KMS-11 (cell line): ENCODE measurements around the gene LRRC8B.
"Not testable (repeated sequence)": the region's sequence is repeated elsewhere in the genome, so short reads cannot be mapped to it uniquely, and the experiment has no call there.

ENCODE experiments used
- H2AFZ ChIP-seq: fragments of 200-600 bp; sonication (generic); 2 replicates; pipeline ENCODE4 v1.6.1; 2016; ENCODE audit warnings: antibody characterized with exemption, mixed run types, low read depth
- H3K27ac ChIP-seq: fragments of 200-600 bp; sonication (generic); 2 replicates; pipeline ENCODE4 v1.6.1; 2016; ENCODE audit warnings: mild to moderate bottlenecking, mixed run types
- H3K27me3 ChIP-seq: fragments of 200-600 bp; sonication (generic); 2 replicates; pipeline ENCODE4 v1.6.1; 2017; ENCODE audit warnings: mild to moderate bottlenecking, low read depth, mixed run types, moderate library complexity; ENCODE audit not compliant: insufficient read depth
- H3K36me3 ChIP-seq: fragments of 200-600 bp; sonication (generic); 2 replicates; pipeline ENCODE4 v1.6.1; 2017; ENCODE audit warnings: mild to moderate bottlenecking, mixed run types; ENCODE audit not compliant: insufficient read depth
- H3K4me1 ChIP-seq: fragments of 200-600 bp; sonication (generic); 2 replicates; pipeline ENCODE4 v1.6.1; 2016; ENCODE audit warnings: mild to moderate bottlenecking, low read depth, mixed run types; ENCODE audit not compliant: poor library complexity, severe bottlenecking
- H3K4me2 ChIP-seq: fragments of 200-600 bp; sonication (generic); 2 replicates; pipeline ENCODE4 v1.7.0; 2016; ENCODE audit warnings: mild to moderate bottlenecking, mixed run types
- H3K4me3 ChIP-seq: fragments of 200-600 bp; sonication (generic); IDR thresholded peaks from 2 replicates; pipeline ENCODE4 v1.6.1; 2017; ENCODE audit warnings: low read depth, low read length, mixed read lengths; ENCODE audit not compliant: insufficient read depth
- H3K79me2 ChIP-seq: fragments of 200-600 bp; sonication (generic); 2 replicates; pipeline ENCODE4 v1.6.1; 2016; ENCODE audit warnings: low read depth, mixed run types; ENCODE audit not compliant: insufficient read depth
- H3K9ac ChIP-seq: fragments of 200-600 bp; sonication (generic); 2 replicates; pipeline ENCODE4 v1.6.1; 2016; ENCODE audit warnings: mild to moderate bottlenecking, mixed run types
- H4K20me1 ChIP-seq: fragments of 200-600 bp; sonication (generic); 2 replicates; pipeline ENCODE4 v1.6.1; 2016; ENCODE audit warnings: mild to moderate bottlenecking, mixed run types; ENCODE audit not compliant: insufficient read depth
- CTCF ChIP-seq: fragments of 200-600 bp; sonication (generic); conservative IDR thresholded peaks from 2 replicates; pipeline ENCODE4 v1.6.1; 2017; ENCODE audit warnings: low read depth, mild to moderate bottlenecking, antibody characterized with exemption, low read length, moderate library complexity, mixed read lengths

The LRRC8B gene

DNA sequence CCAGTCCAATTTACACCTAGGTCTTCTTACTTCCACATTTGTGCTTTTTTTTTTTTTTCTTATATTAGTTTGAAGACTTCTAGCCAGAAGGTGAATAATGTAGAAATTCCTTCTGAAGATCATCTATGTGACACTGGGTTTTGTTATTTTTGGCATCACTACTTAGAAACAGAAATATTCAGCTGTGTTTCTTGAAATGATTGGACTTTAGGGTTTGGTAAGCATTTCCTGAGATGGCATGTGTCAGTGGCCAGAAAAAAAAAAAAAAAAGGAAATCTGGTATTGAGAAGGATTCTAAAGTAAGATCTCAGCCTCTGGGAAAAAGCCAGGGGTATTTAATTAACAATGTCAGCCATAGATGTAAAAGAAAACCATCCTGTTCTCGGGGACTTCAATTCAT lies 64.9 kb downstream of the LRRC8B start:
- TF ChIP-seq CTCF, result no peak
- H3K36me3 ChIP-seq, result no peaks in the 10 kb centered on the region
- no peaks in the 10 kb centered on the region for H3K4me1 ChIP-seq
- H4K20me1 ChIP-seq, result no peaks in the 10 kb centered on the region
- H3K9ac ChIP-seq, result no peak overlapping the region
- H3K4me3 ChIP-seq, result no peak overlapping the region
- no peak overlapping the region for H3K4me2 ChIP-seq
- H2AFZ ChIP-seq, result no peak overlapping the region
- no peaks in the 10 kb centered on the region for H3K79me2 ChIP-seq
- H3K27ac ChIP-seq, result no peak overlapping the region
- H3K27me3 ChIP-seq, result no peaks in the 10 kb centered on the region

DNA sequence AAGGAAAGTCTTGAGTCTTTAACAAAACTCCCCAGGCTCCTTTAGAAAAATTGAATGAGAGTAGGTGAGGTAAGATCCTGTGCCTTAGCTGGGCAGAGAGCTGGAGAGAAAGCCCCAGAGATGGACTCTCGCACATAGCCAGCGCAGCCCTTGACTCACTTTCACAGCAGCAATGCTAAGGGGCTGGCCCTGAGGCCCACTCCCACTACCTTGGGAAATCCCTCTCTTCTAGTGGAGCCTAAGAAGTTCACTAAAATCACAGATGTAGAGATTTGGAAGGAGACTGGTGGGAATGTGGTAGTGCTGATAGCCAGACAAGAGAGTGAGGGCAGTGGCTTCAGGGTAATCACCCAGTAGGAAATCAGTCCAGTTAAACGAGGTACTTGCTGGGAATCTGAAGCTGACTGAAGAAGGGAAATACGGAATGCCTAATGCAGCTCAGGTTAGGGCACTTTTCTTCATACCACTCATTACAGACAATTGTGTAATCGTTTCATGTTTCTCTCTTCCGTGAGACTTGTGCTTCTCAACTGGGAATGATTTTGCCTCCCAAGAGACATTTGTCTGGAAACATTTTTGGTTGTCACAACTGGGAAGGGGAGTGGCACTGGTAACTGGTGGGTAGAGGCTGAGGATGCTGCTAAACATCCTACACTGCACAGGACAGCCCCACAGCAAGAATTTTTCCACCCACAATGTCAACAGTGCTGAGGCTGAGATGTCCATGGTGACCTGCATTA lies 65.9 kb downstream of the LRRC8B start:
- Histone ChIP-seq H4K20me1 (no peaks in the 10 kb centered on the region), H3K4me3 (no peak overlapping the region), H3K79me2 (no peaks in the 10 kb centered on the region), H3K27ac (no peak overlapping the region), H3K4me2 (no peak overlapping the region), H3K27me3 (no peaks in the 10 kb centered on the region), H3K36me3 (no peaks in the 10 kb centered on the region), H2AFZ (no peak overlapping the region), H3K9ac (no peak overlapping the region), H3K4me1 (no peaks in the 10 kb centered on the region)
- no peak for TF ChIP-seq CTCF

DNA sequence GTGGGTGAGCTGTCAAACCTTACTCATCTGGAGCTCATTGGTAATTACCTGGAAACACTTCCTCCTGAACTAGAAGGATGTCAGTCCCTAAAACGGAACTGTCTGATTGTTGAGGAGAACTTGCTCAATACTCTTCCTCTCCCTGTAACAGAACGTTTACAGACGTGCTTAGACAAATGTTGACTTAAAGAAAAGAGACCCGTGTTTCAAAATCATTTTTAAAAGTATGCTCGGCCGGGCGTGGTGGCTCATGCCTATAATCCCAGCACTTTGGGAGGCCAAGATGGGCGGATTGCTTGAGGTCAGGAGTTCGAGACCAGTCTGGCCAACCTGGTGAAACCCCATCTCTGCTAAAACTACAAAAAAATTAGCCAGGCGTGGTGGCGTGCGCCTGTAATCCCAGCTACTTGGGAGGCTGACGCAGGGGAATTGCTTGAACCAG lies 68.3 kb downstream of the LRRC8B start:
- H3K4me1 ChIP-seq, H3K27ac ChIP-seq, H3K4me2 ChIP-seq, H3K79me2 ChIP-seq, H3K4me3 ChIP-seq, H4K20me1 ChIP-seq, H3K27me3 ChIP-seq, H3K36me3 ChIP-seq, H3K9ac ChIP-seq, H2AFZ ChIP-seq: not testable (repeated sequence)

- Histone ChIP-seq H2AFZ (no peak overlapping the region), H3K79me2 (no peaks in the 10 kb centered on the region), H3K36me3 (no peaks in the 10 kb centered on the region), H4K20me1 (no peaks in the 10 kb centered on the region), H3K4me1 (no peaks in the 10 kb centered on the region), H3K9ac (no peak overlapping the region), H3K27me3 (no peaks in the 10 kb centered on the region), H3K27ac (no peak overlapping the region), H3K4me3 (no peak overlapping the region), H3K4me2 (no peak overlapping the region)
- no peak for TF ChIP-seq CTCF
Measured at GRCh38 chr1:89594096-89594740, 69.6 kb downstream of the LRRC8B start.

DNA sequence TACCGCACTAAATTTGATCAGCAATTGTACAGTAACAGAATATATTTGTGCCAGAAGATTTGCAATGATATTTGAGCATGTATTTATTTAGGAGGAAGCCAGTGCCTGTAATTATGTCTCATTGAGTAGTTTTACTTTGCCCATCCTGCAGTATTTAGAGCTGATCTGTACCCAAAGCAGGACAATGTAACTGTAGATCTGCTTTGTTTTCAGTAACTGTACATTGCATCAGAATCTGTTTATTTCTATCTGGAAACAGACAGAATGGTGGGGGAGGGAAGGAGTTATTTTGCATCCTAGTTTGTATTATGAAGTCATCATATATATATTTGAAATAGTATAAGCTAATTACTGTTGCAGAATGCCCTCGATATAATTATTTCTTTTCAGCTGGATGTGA lies 72.1 kb downstream of the LRRC8B start:
- Histone ChIP-seq H3K4me3 (no peak overlapping the region), H3K27ac (no peak overlapping the region), H3K4me1 (no peaks in the 10 kb centered on the region), H3K4me2 (no peak overlapping the region), H3K9ac (no peak overlapping the region), H4K20me1 (no peaks in the 10 kb centered on the region), H3K79me2 (no peaks in the 10 kb centered on the region), H2AFZ (no peak overlapping the region), H3K36me3 (no peaks in the 10 kb centered on the region), H3K27me3 (no peaks in the 10 kb centered on the region)
- no peak for TF ChIP-seq CTCF
